GM18526 (cell line): ENCODE measurements around the gene ATG16L1.

ENCODE experiments used
- POLR2A ChIP-seq: IDR thresholded peaks from 3 replicates; pipeline ENCODE4 v1.6.1; 2011; ENCODE audit not compliant: insufficient read length; ENCODE audit errors: extremely low read depth

ATG16L1 gene

GRCh38 chr2:233323851-233324250, 72.4 kb downstream of the ATG16L1 start:
- TF ChIP-seq POLR2A: no peak

- TF ChIP-seq POLR2A: no peak
Measured at GRCh38 chr2:233325256-233325655, 73.8 kb downstream of the ATG16L1 start.

- no peak for TF ChIP-seq POLR2A
Measured at GRCh38 chr2:233325814-233326213, 74.3 kb downstream of the ATG16L1 start.

- no peak for TF ChIP-seq POLR2A
Measured at GRCh38 chr2:233326500-233326899, 75.0 kb downstream of the ATG16L1 start.

- no peak for TF ChIP-seq POLR2A
Measured at GRCh38 chr2:233328922-233329321, 77.4 kb downstream of the ATG16L1 start.

GRCh38 chr2:233329489-233330135, 78.1 kb downstream of the ATG16L1 start:
- no peak for TF ChIP-seq POLR2A

GRCh38 chr2:233331536-233331935, 80.1 kb downstream of the ATG16L1 start:
- no peak for TF ChIP-seq POLR2A

GRCh38 chr2:233332125-233332524, 80.7 kb downstream of the ATG16L1 start:
- TF ChIP-seq POLR2A: no peak

- TF ChIP-seq POLR2A: no peak
Measured at GRCh38 chr2:233334915-233335314, 83.4 kb downstream of the ATG16L1 start.

GRCh38 chr2:233336541-233336940, 85.1 kb downstream of the ATG16L1 start:
- no peak for TF ChIP-seq POLR2A

- no peak for TF ChIP-seq POLR2A
Measured at GRCh38 chr2:233338046-233338445, 86.6 kb downstream of the ATG16L1 start.

GRCh38 chr2:233338812-233339368, 87.4 kb downstream of the ATG16L1 start:
- no peak for TF ChIP-seq POLR2A

GRCh38 chr2:233339427-233339826, 88.0 kb downstream of the ATG16L1 start:
- no peak for TF ChIP-seq POLR2A

- no peak for TF ChIP-seq POLR2A
Measured at GRCh38 chr2:233341296-233341695, 89.8 kb downstream of the ATG16L1 start.

- TF ChIP-seq POLR2A: no peak
Measured at GRCh38 chr2:233342301-233342700, 90.8 kb downstream of the ATG16L1 start.

- TF ChIP-seq POLR2A: no peak
Measured at GRCh38 chr2:233343171-233343705, 91.8 kb downstream of the ATG16L1 start.
